ENCODE measurements around the gene SYTL5.

The SYTL5 gene

DNA sequence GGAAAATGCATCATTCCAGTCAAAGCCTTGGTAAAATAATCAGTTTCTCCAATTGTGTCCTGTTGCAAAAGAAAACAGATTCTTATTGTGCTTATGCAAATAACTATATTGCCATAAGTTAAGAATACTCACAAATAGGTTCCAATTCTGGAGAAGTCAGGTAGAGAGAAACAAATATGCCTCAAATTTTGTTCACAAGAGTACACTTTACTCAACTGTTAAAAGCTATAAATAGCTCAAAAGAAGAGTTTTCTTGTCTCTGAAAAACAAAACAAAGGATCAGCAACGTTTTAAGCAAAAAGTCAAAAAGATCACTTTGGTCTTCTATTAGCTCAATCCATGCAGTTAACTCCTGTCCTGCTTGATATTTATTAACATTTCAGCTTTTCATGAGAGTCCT lies 21.9 kb downstream of the SYTL5 start:
- no peak for DNase-seq

DNA sequence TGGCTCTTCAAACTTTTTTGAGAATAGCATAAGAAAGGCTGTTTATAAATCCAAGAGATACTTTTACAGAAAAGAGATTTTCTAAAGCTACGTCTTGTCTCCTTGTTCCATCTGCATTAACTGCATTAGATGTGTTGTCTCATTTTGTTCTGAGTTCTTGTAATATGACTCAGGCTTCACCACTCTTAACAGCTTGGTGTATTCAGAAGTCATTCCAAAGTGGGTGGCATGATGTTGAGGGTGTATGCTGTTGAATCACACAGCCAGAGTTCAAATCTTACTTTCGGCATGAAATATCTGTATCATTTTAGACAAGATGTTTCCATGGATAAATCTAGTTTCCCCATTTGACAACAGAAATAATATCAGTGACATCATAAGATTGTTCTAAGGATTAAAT lies 30.1 kb downstream of the SYTL5 start:
- no peak for DNase-seq

- DNase-seq: no peak
These were observed 32.1 kb downstream of the SYTL5 start for GRCh38 chrX:38038501-38038900.

DNA sequence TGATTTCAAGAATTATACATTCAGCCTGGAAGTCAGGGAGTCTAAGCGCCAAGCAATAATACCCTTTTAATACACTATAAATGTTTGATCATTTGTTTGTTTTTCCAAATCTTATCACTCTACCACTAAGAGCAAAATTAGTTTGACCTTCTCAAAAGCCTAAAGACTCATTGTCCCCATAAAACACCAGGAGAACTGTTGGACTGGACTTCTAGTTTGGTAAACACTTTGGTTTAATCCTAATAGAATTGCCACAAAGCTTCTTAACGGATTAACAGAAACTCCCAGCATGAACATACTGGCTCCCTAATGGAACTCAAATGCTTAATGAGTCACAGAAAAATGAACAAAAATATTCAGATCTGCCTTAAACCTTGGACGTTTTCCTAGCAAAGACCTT lies 34.9 kb downstream of the SYTL5 start:
- no peak for DNase-seq

- no peak for DNase-seq
These were observed 38.3 kb downstream of the SYTL5 start for GRCh38 chrX:38044701-38045100.

- DNase-seq: no peak
These were observed 39.3 kb downstream of the SYTL5 start for GRCh38 chrX:38045538-38046096.

DNA sequence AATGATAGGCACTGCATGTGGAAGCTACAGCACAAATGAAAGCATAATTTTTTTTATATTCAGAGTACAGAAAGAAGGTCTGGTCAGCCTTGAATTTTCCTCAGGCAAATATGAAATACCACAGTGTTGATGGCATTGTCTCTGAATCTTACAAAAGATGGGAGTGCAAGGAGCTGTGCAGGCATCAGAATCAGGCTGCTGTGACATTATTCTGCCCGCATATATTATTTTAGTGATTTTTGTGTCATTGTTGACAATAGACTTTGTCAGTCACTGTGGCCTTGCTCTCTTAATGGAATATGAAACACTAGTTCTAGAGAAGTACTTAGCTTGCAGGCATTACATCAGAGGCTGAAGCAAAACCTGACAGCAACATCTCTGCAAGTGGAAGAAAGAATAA lies 42.5 kb downstream of the SYTL5 start:
- no peak for DNase-seq

GRCh38 chrX:38050806-38051205 lies 44.5 kb downstream of the SYTL5 start:
- no peak for DNase-seq

GRCh38 chrX:38052096-38052495 lies 45.7 kb downstream of the SYTL5 start:
- no peak for DNase-seq

DNA sequence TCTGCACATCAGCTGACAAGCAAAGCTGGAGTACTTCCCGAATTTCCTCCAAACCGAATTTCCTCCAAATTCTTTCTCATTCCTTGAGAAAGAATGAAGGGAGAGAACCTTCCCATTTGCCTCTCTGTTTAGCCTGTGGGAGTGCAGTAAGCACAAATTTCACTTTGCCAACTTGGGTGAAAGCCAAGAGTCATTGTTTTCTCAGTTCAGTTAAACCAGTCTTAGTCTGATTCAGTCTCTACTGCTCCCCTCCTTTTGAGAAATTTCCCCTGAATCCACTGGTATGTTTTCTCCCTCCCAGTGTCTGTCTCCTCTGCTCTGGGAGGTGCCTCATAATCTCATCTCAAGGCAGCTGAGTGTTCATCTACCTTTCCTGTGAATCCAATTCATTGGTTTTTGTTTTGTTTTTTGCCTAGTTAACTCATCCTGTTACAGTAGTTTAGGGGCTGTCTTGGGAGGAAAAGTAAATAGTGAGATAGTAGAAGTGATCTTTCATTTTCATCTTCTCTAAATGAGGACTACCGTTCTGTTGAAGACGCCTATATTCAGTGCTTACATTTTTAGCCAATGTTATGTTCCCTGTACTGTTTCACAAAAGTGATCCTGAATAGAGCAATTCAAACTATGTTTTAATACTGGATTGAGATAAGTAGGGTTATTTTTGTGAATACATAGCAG lies 49.0 kb downstream of the SYTL5 start:
- no peak for DNase-seq

DNA sequence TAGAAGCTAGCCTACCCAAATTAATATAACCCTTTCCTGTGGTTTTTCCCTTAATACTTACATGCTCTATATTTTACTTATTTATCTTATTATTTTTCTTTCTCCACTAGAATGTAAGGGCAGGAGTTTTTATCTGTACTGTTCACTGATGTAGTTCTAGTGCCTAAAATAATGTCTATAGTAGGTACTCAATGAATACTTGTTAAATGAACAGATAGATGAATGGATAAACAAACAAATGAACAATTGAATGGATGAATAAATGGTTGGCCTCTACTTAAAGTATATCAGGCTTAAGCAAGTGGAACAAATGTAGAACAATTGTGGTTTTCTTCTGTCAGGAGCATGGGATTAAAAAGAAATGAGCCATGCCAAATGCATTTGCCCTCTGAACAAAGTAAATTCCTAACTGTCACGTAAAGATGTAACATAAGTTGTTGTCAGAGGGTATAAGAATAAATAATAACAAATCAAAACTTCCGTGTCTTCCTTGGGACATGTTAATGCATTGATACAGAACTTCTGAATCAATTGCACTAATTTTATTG lies 54.1 kb downstream of the SYTL5 start:
- no peak for DNase-seq

GRCh38 chrX:38061335-38061734 lies 55.0 kb downstream of the SYTL5 start:
- no peak for DNase-seq

DNA sequence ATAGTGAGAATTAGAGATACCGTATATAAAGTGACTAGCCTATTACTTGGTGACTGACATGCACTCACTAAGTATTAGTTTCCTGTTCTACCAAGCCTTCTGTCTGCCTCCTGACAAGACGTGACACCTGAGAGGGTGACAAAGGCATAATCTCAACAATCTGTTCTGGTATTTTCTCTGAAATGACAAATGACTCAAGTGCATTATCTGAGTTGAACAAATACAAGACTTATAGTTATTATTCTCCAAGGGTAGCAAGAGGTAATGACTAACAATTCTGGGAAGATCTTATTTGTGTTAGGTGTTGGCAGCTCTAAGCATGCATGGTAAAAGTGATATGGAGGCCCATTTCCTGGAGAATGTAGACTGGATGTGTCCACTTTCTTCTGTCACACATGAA lies 60.6 kb downstream of the SYTL5 start:
- DNase-seq: no peak

GRCh38 chrX:38069273-38069672 lies 62.9 kb downstream of the SYTL5 start:
- DNase-seq: no peak

- DNase-seq: no peak
These were observed 63.6 kb downstream of the SYTL5 start for GRCh38 chrX:38069991-38070390.

GRCh38 chrX:38079463-38079862 lies 73.1 kb downstream of the SYTL5 start:
- DNase-seq: no peak

DNA sequence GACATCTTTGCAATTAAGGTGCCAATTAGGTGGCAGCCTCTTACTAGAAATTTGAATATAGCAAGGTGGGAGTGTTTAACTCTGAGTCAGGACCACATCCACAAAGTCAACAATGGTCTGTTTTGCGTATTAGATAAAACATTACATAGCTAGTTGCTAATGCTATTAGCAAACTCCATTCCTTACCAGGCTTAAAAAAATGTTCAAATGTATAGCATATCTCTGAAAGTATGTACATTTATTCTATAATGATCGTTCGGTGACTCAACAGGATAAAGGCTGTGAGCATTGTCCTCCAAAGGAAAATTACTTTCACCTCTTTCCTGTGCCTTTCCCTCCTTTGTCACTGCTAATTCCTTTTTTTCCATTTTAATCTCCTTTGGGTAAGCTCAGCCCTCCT lies 74.5 kb downstream of the SYTL5 start:
- no peak for DNase-seq

DNA sequence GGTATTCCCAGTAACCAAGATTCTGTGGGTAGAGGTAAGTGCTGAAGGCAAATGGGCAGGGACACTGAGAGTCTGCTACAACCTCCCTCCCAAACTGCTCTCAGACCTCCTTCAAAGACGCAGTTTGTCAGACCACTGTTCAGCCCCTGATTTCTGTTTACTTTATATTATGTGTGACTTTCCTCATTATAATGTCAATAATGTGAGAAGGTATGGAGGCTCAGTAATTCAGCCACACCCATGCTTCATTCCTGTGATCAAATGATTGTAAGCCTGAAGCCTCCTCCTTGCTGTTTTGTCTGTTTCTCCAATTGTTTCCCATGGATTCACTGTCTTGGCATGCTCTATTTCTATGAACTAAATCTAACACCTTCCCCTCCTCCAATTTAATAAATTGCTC lies 75.6 kb downstream of the SYTL5 start:
- DNase-seq: no peak

- DNase-seq: no peak
These were observed 76.0 kb downstream of the SYTL5 start for GRCh38 chrX:38082309-38082708.

DNA sequence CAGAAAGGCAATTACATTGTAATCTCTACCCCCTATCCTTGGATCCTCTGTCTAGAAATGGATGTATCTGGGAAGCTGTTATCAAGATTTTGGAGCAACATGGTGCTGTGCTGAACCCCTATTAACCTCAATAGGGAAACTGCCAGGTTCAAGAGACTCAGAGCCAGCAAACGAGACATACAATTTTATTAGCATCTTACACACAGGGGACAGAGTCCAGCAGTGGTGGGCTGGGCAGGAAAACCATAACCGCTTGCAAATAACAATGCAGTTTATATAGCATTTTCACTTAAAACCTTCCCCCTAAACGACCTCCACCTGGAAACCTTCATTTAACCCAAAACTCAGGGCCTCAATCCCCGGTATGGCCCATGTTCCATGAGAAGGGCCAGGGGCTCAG lies 79.5 kb downstream of the SYTL5 start:
- no peak for DNase-seq

DNA sequence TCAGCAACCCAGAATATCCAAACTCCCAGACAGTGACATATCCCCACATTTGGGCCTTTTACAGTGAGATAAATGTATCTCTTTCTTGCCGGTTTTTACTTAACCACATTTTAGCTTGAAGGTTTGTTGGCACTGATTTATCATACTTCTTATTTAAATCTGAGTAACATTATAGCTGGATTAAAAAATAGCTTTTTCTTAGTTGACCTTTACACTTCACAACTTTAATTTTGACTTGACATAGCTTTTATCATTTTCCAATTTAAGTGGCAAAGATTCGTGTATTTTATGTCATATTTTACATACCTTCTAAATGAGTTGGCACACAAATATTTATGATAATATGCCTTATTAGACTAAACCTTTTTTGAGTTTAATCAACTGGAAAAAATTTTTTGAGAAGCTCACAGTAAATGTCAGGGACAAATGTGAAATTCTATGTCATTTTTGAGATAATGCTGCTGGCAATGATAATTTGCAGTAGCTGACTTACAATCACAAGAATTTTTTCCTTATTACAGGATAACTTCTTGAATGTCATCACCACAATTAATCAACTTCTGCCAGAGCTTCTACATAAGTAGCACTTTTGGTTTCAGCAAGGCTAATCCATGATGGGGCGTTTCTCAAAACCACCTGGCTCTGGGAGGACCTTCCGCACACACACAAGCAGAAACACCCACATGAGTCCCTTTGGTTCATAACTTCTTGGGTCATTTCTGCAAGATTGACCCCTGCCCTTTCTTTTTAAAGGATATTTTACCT lies 80.3 kb downstream of the SYTL5 start:
- DNase-seq: no peak

DNA sequence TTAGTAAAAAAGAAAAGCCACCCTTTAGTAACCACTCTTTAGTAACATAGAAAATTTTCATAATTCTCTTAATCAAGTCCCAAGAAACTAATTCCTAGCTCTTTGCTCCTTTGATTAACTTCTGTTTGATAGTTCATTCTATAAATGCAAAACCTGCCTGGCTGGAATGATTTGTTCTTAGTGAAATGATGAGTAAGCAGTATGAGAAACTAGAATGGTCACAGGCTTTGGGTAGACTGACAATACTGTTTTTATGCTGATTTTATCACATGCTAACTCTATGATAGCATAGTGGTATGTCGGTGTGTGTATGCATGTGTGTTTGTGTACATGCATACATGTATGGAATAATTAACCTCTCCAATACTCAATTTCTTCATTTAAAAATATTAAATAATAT lies 81.2 kb downstream of the SYTL5 start:
- no peak for DNase-seq

GRCh38 chrX:38089173-38089982 lies 83.0 kb downstream of the SYTL5 start:
- DNase-seq: no peak
